GM23338 (cell line): Measurements from ENCODE around the gene GABBR1. TPM values are rescaled to one million over a fixed set of nuclear protein-coding genes. Genes with fewer than 3 reads are reported as not detected.
A peak's percentile ranks its signal among the peaks of the same experiment; 100 is the strongest.

Experiments
- ATAC-seq: fragments of 200-7000 bp; cut with Tn5 transposase; 3 replicates; pipeline ENCODE4 v1.9.1; 2020
- DNase-seq: peaks from one replicate; pipeline ENCODE4 v3.0.0-alpha.2; 2015; ENCODE audit warnings: low spot score
- H2AFZ ChIP-seq: fragments of 200-600 bp; sonication (generic); 2 replicates; pipeline ENCODE4 v1.8.0; 2016; ENCODE audit warnings: antibody characterized with exemption, mild to moderate bottlenecking, moderate library complexity
- H3F3A ChIP-seq: fragments of 200-600 bp; sonication (generic); replicated peaks from 2 replicates; pipeline ENCODE4 v1.8.0; 2017; ENCODE audit warnings: antibody characterized with exemption, mixed run types, low read depth
- H3K27ac ChIP-seq: fragments of 200-600 bp; sonication (generic); 2 replicates; pipeline ENCODE4 v1.6.1; 2016; ENCODE audit warnings: low read depth
- H3K27me3 ChIP-seq: fragments of 200-600 bp; sonication (generic); 2 replicates; pipeline ENCODE4 v1.8.0; 2016; ENCODE audit warnings: mild to moderate bottlenecking, mixed run types, moderate library complexity; ENCODE audit not compliant: insufficient read depth
- H3K36me3 ChIP-seq: fragments of 200-600 bp; sonication (generic); 2 replicates; pipeline ENCODE4 v1.8.0; 2016; ENCODE audit warnings: mild to moderate bottlenecking; ENCODE audit not compliant: insufficient read depth
- H3K4me1 ChIP-seq: fragments of 200-600 bp; sonication (generic); 2 replicates; pipeline ENCODE4 v1.8.0; 2016; ENCODE audit warnings: mild to moderate bottlenecking, moderate library complexity; ENCODE audit not compliant: insufficient read depth
- H3K4me2 ChIP-seq: fragments of 200-600 bp; sonication (generic); 2 replicates; pipeline ENCODE4 v1.7.1; 2017; ENCODE audit warnings: mixed run types
- H3K4me3 ChIP-seq: fragments of 200-600 bp; sonication (generic); 2 replicates; pipeline ENCODE4 v1.6.1; 2016; ENCODE audit warnings: mixed run types
- H3K79me2 ChIP-seq: fragments of 200-600 bp; sonication (generic); replicated peaks from 2 replicates; pipeline ENCODE4 v1.8.0; 2017; ENCODE audit warnings: mild to moderate bottlenecking; ENCODE audit not compliant: insufficient read depth
- H3K9me2 ChIP-seq: fragments of 200-600 bp; sonication (generic); 2 replicates; pipeline ENCODE4 v1.8.0; 2017; ENCODE audit not compliant: insufficient read depth
- H4K20me1 ChIP-seq: fragments of 200-600 bp; sonication (generic); replicated peaks from 2 replicates; pipeline ENCODE4 v1.8.0; 2017; ENCODE audit warnings: mild to moderate bottlenecking; ENCODE audit not compliant: insufficient read depth
- H3K27ac Mint-ChIP-seq: 2 replicates; pipeline ENCODE4 v1.8.0; 2020; ENCODE audit warnings: inconsistent platforms, mild to moderate bottlenecking, moderate library complexity, mixed read lengths
- H3K27me3 Mint-ChIP-seq: 3 replicates; pipeline ENCODE4 v1.8.0; 2022; ENCODE audit warnings: low read depth, mild to moderate bottlenecking, moderate library complexity, mixed read lengths, inconsistent platforms; ENCODE audit not compliant: insufficient read depth, poor library complexity
- H3K36me3 Mint-ChIP-seq: 3 replicates; pipeline ENCODE4 v1.8.0; 2021; ENCODE audit warnings: low read depth, mild to moderate bottlenecking, inconsistent platforms, moderate library complexity, mixed read lengths
- H3K4me1 Mint-ChIP-seq: 3 replicates; pipeline ENCODE4 v1.8.0; 2020; ENCODE audit warnings: mild to moderate bottlenecking, inconsistent platforms, mixed read lengths
- H3K4me3 Mint-ChIP-seq: 3 replicates; pipeline ENCODE4 v1.8.0; 2021; ENCODE audit warnings: moderate library complexity, mild to moderate bottlenecking, inconsistent platforms, mixed read lengths
- H3K9me3 Mint-ChIP-seq: 3 replicates; pipeline ENCODE4 v1.8.0; 2020; ENCODE audit warnings: moderate library complexity, mild to moderate bottlenecking, inconsistent platforms, mixed read lengths
- CREB1 ChIP-seq: fragments of 250-450 bp; sonication (Bioruptor Pico); IDR thresholded peaks from 2 replicates; pipeline ENCODE4 v1.5.0; 2020; ENCODE audit warnings: low read depth, mild to moderate bottlenecking, moderate library complexity
- ETS1 ChIP-seq: IDR thresholded peaks from 2 replicates; pipeline ENCODE4 v1.6.1; 2016; ENCODE audit warnings: antibody characterized with exemption
- EZH2 ChIP-seq: fragments of 200-600 bp; sonication (generic); IDR thresholded peaks from one replicate; pipeline ENCODE4 v1.8.0; 2017; ENCODE audit warnings: antibody characterized with exemption, mild to moderate bottlenecking, low read depth; ENCODE audit not compliant: unreplicated experiment
- EZH2phosphoT487 ChIP-seq: fragments of 200-600 bp; sonication (generic); IDR thresholded peaks from one replicate; pipeline ENCODE4 v1.8.1; 2018; ENCODE audit warnings: antibody characterized with exemption; ENCODE audit not compliant: unreplicated experiment
- JUNB ChIP-seq: IDR thresholded peaks from one replicate; pipeline ENCODE4 v1.6.1; 2016; ENCODE audit warnings: antibody characterized with exemption; ENCODE audit not compliant: unreplicated experiment
- NANOG ChIP-seq: IDR thresholded peaks from 2 replicates; pipeline ENCODE4 v1.6.1; 2016; ENCODE audit warnings: antibody characterized with exemption, borderline replicate concordance
- POLR2AphosphoS5 ChIP-seq: IDR thresholded peaks from 2 replicates; pipeline ENCODE4 v1.6.1; 2016; ENCODE audit warnings: antibody characterized with exemption, low read depth
- REST ChIP-seq: IDR thresholded peaks from one replicate; pipeline ENCODE4 v1.6.1; 2018; ENCODE audit warnings: antibody characterized with exemption; ENCODE audit not compliant: unreplicated experiment
- STAT1 ChIP-seq: IDR thresholded peaks from one replicate; pipeline ENCODE4 v1.6.1; 2016; ENCODE audit warnings: antibody characterized with exemption; ENCODE audit not compliant: unreplicated experiment
- ZNF114 ChIP-seq: fragments of 250-450 bp; sonication (Bioruptor Pico); IDR thresholded peaks from 2 replicates; pipeline ENCODE4 v1.5.0; 2020; ENCODE audit warnings: mild to moderate bottlenecking, moderate library complexity
- ZNF331 ChIP-seq: fragments of 250-450 bp; sonication (Bioruptor Pico); IDR thresholded peaks from 2 replicates; pipeline ENCODE4 v1.5.0; 2020; ENCODE audit warnings: low read depth, mild to moderate bottlenecking, moderate library complexity
- ZNF462 ChIP-seq: fragments of 250-450 bp; sonication (Bioruptor Pico); IDR thresholded peaks from 2 replicates; pipeline ENCODE4 v1.5.0; 2020; ENCODE audit warnings: mild to moderate bottlenecking, moderate library complexity
- polyA plus RNA-seq: library from polyadenylated mRNA; unstranded; fragments of >200 nt; fragmentation: Nextera tagmentation; extraction: Ambion mirVana; gene quantifications from 2 replicates; pipeline ENCODE4 v1.2.1, GENCODE V29; 2016
- total RNA-seq: library from RNA; depleted of rRNA; stranded (reverse); fragments of >200 nt; shearing (Covaris generic); gene quantifications from 2 replicates; pipeline ENCODE4 v1.2.3, GENCODE V29; 2014
- TF ChIP-seq, protein P1 (sequence below), 2 experiments: fragments of 200-600 bp in 1 of 2; sonication (generic) in 1 of 2; conservative IDR thresholded peaks; 2 replicates each; pipeline versions ENCODE4 v1.5.1 to v1.6.1; 2016 to 2017; ENCODE audit warnings: antibody characterized with exemption in 2 of 2, low read depth in 2 of 2, mild to moderate bottlenecking in 2 of 2, moderate library complexity in 1 of 2

Gene GABBR1
- total and polyA plus RNA-seq, 2 experiments from 2014 or later = 42.8 to 78.9 TPM

DNA sequence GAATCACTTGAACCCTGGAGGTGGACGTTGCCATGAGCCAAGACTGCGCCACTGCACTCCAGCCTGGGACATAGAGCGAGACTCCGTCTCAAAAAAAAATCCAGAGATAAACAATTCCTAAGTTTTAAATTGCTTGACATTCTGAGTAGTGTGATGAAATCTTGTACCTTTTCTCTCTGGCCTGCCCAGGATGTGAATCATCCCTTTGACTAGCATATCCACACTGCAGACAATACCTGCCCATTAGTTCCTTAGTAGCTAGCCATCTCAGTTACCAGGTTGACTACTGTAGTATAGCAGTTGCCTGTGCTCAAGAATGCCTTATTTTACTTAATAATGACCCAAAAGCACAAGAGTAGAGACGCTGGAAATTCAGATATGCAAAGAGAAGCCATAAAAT lies 45.1 kb upstream of the GABBR1 start:
- Histone ChIP-seq H3K36me3 (no peaks in the 10 kb centered on the region; the same call in 1 of the 2 replicates), H3K27ac (0 out of 2 replicates have a peak overlapping the region, but pooled peaks have one; percentile 5), H3K4me2 (no peak overlapping the region), H3K4me1 (peaks cover 8% of the 10 kb centered on the region; the same call in 1 of the 2 replicates), H3K4me3 (no peak overlapping the region), H3K79me2 (no peaks in the 10 kb centered on the region), H2AFZ (no peak overlapping the region), H3F3A (0 out of 2 replicates have a peak, but pooled peaks cover 5% of the 10 kb centered on the region), H3K27me3 (no peaks in the 10 kb centered on the region), H4K20me1 (no peaks in the 10 kb centered on the region), H3K9me2 (peaks cover 5% of the 10 kb centered on the region; the same call in 1 of the 2 replicates)
- peaks cover 6% of the 10 kb centered on the region; the same call in 1 of the 3 replicates for H3K9me3 Mint-ChIP-seq
- H3K36me3 Mint-ChIP-seq = no peaks in the 10 kb centered on the region; the same call in 2 of the 3 replicates
- H3K27me3 Mint-ChIP-seq = peaks cover 7% of the 10 kb centered on the region
- H3K4me1 Mint-ChIP-seq = peaks cover 28% of the 10 kb centered on the region
- no peak overlapping the region for H3K4me3 Mint-ChIP-seq
- H3K27ac Mint-ChIP-seq = no peak overlapping the region
- DNase-seq = no peak
- ATAC-seq = peak; percentile 19; the same call in 1 of the 3 replicates
- TF ChIP-seq NANOG (no peak), EZH2 (no peak), JUNB (no peak), ZNF114 (CRISPR knock-in tag) (no peak), POLR2AphosphoS5 (no peak), EZH2phosphoT487 (no peak), ZNF462 (CRISPR knock-in tag) (no peak), ZNF331 (CRISPR knock-in tag) (no peak), REST (no peak), STAT1 (no peak), CREB1 (CRISPR knock-in tag) (no peak), ETS1 (no peak)
- TF ChIP-seq, protein P1, sequence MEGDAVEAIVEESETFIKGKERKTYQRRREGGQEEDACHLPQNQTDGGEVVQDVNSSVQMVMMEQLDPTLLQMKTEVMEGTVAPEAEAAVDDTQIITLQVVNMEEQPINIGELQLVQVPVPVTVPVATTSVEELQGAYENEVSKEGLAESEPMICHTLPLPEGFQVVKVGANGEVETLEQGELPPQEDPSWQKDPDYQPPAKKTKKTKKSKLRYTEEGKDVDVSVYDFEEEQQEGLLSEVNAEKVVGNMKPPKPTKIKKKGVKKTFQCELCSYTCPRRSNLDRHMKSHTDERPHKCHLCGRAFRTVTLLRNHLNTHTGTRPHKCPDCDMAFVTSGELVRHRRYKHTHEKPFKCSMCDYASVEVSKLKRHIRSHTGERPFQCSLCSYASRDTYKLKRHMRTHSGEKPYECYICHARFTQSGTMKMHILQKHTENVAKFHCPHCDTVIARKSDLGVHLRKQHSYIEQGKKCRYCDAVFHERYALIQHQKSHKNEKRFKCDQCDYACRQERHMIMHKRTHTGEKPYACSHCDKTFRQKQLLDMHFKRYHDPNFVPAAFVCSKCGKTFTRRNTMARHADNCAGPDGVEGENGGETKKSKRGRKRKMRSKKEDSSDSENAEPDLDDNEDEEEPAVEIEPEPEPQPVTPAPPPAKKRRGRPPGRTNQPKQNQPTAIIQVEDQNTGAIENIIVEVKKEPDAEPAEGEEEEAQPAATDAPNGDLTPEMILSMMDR (conservative IDR thresholded peaks at IDR 0.05; ENCODE audit: low read depth in 2 of 2) = no peak
